ENCODE measurements around the gene CCDC171. TPM values are rescaled to one million over a fixed set of nuclear protein-coding genes. Genes with fewer than 3 reads are reported as not detected.

The CCDC171 gene
- total RNA-seq, 6 experiments from 2014 or later = 0.42 to 0.80 (median 0.45) TPM

DNA sequence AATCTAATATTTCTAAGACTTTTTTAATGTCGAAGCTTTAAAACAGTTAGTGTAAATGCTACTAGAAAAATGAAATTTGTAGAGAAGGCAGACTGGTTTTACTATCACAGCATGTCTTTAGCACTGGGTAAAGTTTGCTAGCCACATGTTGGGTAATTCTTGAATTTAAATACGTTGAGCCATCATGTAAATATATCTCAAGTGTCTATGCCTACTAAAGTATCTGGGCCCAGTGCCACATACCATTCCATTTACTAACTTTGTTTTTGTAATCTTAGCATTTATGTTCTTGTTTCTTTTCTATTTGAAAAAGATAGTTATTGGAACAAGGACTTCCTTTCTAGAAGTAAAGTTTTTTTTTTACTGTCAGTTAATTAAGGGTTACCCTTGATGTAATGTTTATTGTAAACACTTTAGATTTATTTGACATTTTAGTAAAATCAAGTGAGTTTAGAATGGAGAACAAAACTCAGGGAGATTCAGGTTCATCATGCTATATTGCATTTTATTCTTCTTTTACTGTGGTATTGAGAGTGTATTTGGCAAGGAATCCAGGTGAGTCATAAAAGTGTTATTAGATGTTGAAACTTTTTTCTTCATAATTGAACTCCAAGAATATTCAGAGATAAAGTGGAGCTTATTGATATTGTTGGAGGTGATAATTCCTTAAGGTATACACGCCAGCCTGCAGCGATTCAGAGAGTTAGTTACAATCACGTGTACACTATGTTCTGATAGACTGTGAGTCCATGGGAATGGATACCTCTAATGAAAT lies 182.4 kb downstream of the CCDC171 start:
- Histone ChIP-seq H3K4me3 (no peak overlapping the region), H3K27me3 (no peaks in the 10 kb centered on the region), H3K9me3 (no peaks in the 10 kb centered on the region), H3K4me1 (no peaks in the 10 kb centered on the region), H3K27ac (no peak overlapping the region), H3K36me3 (no peaks in the 10 kb centered on the region)
- DNase-seq (no peak), ATAC-seq (no peak)
- intact Hi-C loops (cut with DNase I) = no loop called here
- WGBS (ENCODE audit: insufficient coverage, low coverage, low lambda C conversion rate, missing lambda C conversion rate) = 74% methylated on average over 5 of the region's 5 CpGs
- TF ChIP-seq POLR2A (IDR thresholded peaks at IDR 0.05) = no peak
- TF ChIP-seq, protein P1, sequence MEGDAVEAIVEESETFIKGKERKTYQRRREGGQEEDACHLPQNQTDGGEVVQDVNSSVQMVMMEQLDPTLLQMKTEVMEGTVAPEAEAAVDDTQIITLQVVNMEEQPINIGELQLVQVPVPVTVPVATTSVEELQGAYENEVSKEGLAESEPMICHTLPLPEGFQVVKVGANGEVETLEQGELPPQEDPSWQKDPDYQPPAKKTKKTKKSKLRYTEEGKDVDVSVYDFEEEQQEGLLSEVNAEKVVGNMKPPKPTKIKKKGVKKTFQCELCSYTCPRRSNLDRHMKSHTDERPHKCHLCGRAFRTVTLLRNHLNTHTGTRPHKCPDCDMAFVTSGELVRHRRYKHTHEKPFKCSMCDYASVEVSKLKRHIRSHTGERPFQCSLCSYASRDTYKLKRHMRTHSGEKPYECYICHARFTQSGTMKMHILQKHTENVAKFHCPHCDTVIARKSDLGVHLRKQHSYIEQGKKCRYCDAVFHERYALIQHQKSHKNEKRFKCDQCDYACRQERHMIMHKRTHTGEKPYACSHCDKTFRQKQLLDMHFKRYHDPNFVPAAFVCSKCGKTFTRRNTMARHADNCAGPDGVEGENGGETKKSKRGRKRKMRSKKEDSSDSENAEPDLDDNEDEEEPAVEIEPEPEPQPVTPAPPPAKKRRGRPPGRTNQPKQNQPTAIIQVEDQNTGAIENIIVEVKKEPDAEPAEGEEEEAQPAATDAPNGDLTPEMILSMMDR (IDR thresholded peaks at IDR 0.05) = no peak

DNA sequence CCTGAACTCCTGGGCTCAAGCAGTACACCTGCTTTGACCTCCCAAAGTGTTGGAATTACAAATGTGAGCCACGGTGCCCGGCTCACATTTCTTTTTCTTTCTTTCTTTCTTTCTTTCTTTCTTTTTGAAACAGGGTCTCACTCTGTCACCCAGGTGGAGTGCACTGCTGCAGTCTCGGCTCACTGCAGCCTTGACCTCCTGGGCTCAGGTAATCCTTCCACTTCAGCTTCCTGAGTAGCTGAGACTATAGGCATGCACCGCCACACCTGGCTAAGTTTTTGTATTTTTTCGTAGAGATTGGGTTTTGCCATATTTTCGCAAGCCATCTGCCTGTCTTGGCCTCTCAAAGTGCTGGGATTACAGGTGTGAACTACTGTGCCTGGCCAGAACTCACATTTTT lies 183.7 kb downstream of the CCDC171 start:
- no peaks in the 10 kb centered on the region for H3K4me1 ChIP-seq
- no peak overlapping the region for H3K4me3 ChIP-seq
- DNase-seq (no peak), ATAC-seq (no peak)
- 87% methylated on average over 6 of the region's 6 CpGs for WGBS (ENCODE audit: insufficient coverage, low coverage, low lambda C conversion rate, missing lambda C conversion rate)
- H3K27me3 ChIP-seq = no peaks in the 10 kb centered on the region
- no peak for TF ChIP-seq POLR2A (IDR thresholded peaks at IDR 0.05)
- TF ChIP-seq, protein P1 (IDR thresholded peaks at IDR 0.05) = no peak
- no peaks in the 10 kb centered on the region for H3K36me3 ChIP-seq
- intact Hi-C loops (cut with DNase I) = no loop called here
- H3K9me3 ChIP-seq = no peaks in the 10 kb centered on the region
- H3K27ac ChIP-seq = no peak overlapping the region

DNA sequence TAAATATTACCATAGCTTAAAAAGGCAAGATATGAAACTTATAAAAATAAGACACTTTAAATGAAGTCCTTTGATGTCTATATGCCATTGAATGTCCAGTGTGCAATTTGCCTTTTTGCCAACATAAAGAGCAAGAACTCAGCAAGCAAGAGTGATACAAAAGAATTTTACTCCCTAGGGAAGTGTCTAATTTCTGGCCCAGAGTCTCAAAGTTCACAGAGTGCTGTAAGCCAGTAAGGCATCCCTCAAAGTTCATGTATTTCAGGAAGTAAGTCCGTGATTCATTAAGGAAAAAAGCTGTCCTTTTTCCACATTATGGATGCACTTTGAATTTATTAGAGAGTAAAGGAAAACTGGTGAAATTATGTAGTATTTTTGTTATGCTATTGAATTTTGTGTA lies 185.2 kb downstream of the CCDC171 start:
- H3K27me3 ChIP-seq = no peaks in the 10 kb centered on the region
- intact Hi-C loops (cut with DNase I) = no loop called here
- H3K36me3 ChIP-seq = no peaks in the 10 kb centered on the region
- 73% methylated on average over 1 of the region's 1 CpG for WGBS (ENCODE audit: insufficient coverage, low coverage, low lambda C conversion rate, missing lambda C conversion rate)
- ATAC-seq (no peak), DNase-seq (no peak)
- TF ChIP-seq, protein P1 (IDR thresholded peaks at IDR 0.05) = no peak
- TF ChIP-seq POLR2A (IDR thresholded peaks at IDR 0.05) = no peak
- no peak overlapping the region for H3K4me3 ChIP-seq
- no peaks in the 10 kb centered on the region for H3K4me1 ChIP-seq
- no peak overlapping the region for H3K27ac ChIP-seq
- no peaks in the 10 kb centered on the region for H3K9me3 ChIP-seq

DNA sequence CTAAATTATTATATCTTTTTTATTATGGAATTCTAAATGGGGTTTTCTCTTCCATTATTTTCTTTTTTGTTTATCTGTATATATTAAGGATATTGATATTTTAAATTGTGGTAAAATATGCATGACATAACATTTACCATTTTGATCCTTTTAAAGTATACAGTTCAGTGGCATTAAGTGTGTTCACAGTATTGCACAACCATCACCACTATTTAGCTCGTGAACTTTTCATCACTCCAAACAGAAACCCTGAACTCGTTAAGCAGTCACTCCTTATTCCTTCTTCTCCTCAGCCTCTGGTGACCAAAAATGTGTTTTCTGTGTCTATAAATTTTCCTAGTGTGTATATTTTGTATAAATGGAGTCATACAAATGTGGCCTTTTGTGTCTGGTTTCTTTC lies 188.2 kb downstream of the CCDC171 start:
- no peak for TF ChIP-seq POLR2A (IDR thresholded peaks at IDR 0.05)
- TF ChIP-seq, protein P1 (IDR thresholded peaks at IDR 0.05) = no peak
- Histone ChIP-seq H3K9me3 (no peaks in the 10 kb centered on the region), H3K36me3 (no peaks in the 10 kb centered on the region), H3K4me1 (no peaks in the 10 kb centered on the region), H3K4me3 (no peak overlapping the region), H3K27ac (no peak overlapping the region), H3K27me3 (no peaks in the 10 kb centered on the region)
- intact Hi-C loops (cut with DNase I) = no loop called here
- ATAC-seq (no peak), DNase-seq (no peak)
- 45% methylated on average over 1 of the region's 2 CpGs for WGBS (ENCODE audit: insufficient coverage, low coverage, low lambda C conversion rate, missing lambda C conversion rate)

Data from right lobe of liver (tissue), 6 donors.